HG02759 (cell line): ENCODE measurements around the gene SNRPD2.
"Not testable (repeated sequence)": the region's sequence is repeated elsewhere in the genome, so short reads cannot be mapped to it uniquely, and the experiment has no call there.

Source experiments
- ATAC-seq: cut with Tn5 transposase; IDR thresholded peaks from one replicate; pipeline ENCODE4 v1.9.1; 2021; ENCODE audit warnings: mild to moderate bottlenecking, moderate library complexity; ENCODE audit not compliant: unreplicated experiment

The SNRPD2 gene

DNA sequence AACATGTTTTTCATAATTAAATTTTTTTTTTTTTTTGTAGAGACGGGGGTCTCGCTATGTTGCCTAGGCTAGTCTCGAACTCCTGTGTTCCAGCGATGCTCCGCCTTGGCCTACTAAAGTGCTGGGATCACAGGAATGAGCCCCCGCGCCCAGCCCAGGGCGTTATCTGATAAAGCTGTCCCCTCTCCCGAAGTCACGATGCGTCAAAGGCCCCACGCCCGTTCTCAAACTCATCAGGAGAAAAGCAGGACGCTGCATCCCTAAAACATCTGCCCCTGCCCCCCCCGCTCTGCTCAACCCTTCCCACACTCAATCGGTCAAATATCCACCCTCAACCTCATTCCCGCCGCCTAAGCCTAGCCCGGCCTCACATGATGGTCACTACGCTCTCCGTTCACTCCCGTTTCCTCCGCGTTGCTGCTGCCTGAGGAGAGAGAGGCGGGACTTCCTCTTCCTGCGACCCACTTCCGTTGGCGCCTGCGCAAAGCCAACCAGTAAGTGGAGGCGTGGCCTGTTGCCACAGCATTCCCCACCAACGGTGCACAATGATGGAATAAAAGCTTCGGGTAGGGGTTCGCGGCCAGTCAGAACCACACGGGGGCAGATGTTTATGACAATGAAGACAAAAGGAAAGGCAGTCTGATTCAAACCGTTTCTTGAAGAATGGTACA, at the start of gene SNRPD2:
Gene SNRPD2, minus strand, starts transcription at position 438 of the 671 bp plus-strand sequence. Its CDS starts 65 bp downstream, at position 373.
- ATAC-seq, result peak; percentile 57

GRCh38 chr19:45739498-45740439, 48.0 kb upstream of the SNRPD2 start:
- no peak for ATAC-seq

- ATAC-seq, result no peak
These were observed 41.5 kb upstream of the SNRPD2 start, which contains the start of gene MEIOSIN for GRCh38 chr19:45733160-45733810. MEIOSIN (plus strand) TSS chr19:45733439; CDS start chr19:45735377, 1,938 bp downstream.

- peak; percentile 95 for ATAC-seq
These were observed 38.9 kb upstream of the SNRPD2 start, which contains the start of gene FBXO46 for GRCh38 chr19:45730368-45731288. FBXO46 (minus strand) TSS chr19:45730896; CDS start chr19:45713495, 17,401 bp downstream.

GRCh38 chr19:45729800-45730290, 38.1 kb upstream of the SNRPD2 start:
- no peak for ATAC-seq

- not testable (repeated sequence) for ATAC-seq
These were observed 36.9 kb upstream of the SNRPD2 start for GRCh38 chr19:45728683-45729082.

- not testable (repeated sequence) for ATAC-seq
These were observed 28.3 kb upstream of the SNRPD2 start for GRCh38 chr19:45720065-45720464.

- no peak for ATAC-seq
These were observed 26.4 kb upstream of the SNRPD2 start for GRCh38 chr19:45717983-45718650.

GRCh38 chr19:45717131-45717982, 25.6 kb upstream of the SNRPD2 start:
- peak; percentile 94 for ATAC-seq

DNA sequence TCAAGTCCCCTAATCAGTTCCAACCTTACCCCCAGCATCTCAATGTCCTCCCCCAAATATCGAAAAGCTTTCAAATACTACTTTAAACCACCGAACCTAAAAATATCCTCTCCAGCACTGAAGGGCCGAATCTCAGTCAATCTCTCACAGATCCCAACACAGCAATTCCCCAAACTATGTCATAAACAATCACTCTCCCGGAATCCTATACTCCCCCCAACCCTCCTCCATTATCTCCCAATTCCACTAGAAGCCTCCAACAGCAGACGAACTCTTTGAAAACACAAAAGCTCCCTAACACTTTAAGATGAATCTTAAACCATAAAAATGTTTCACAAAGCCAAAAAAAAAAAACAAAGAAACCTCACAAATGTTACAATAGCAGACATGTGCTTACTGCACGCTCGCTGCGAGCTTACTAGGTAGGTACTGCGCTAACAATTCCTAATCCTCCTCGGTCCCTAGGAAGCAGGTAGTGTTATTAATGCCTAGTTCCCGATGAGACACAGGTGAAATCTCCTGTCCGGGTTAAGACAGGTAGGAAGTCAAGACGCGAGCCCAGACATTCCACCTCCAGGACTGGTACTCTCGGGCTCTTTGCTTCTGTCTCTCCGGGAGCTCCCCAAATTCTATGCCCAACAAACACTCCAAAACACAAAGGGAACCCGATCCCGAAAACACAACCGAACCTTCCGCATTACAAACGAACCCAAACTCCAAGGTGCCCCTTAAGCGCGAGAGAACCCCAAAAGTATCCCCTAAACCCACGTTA, 24.8 kb upstream of the SNRPD2 start:
- ATAC-seq, result no peak

GRCh38 chr19:45715139-45715538, 23.4 kb upstream of the SNRPD2 start:
- ATAC-seq, result no peak

DNA sequence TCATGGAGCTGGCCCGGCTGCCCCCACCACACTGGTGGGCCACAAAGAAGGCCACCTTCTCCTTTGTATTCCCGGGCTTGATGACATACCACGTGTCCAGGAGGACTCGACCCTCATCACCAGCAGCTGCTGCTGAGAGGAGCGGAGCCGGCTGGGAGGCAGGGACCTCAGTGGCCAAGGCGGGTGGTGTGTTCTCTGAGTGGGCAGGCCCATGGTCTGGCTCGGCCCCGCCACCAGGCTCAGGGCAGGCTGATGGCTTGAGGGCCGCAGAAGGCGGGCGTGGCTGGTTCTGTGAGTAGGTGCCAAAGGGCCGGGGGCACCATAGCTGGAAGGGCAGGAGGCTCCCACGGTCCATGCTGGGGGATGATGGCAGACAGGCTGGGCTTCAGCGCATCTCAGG, 21.4 kb upstream of the SNRPD2 start:
- ATAC-seq, result no peak

DNA sequence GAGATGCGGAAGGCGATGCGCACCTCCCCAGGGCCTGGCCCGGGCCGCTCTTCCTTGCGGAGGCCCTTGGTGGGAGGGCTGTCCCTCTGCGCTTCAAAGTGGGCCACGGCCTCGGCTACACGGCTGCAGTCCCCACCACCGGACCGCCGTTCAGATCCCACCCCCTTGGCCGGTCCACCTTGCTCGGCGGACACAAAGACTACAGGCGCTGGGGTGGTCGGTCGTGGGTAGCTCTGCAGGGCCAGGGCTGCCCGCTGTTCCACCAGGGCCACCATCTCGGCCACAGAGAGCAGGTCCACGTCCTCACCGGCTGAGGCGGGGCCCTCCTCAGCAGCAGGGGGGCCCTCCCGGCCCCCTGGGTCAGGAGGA, 20.9 kb upstream of the SNRPD2 start:
- no peak for ATAC-seq

GRCh38 chr19:45711851-45712698, 20.3 kb upstream of the SNRPD2 start:
- ATAC-seq, result no peak

DNA sequence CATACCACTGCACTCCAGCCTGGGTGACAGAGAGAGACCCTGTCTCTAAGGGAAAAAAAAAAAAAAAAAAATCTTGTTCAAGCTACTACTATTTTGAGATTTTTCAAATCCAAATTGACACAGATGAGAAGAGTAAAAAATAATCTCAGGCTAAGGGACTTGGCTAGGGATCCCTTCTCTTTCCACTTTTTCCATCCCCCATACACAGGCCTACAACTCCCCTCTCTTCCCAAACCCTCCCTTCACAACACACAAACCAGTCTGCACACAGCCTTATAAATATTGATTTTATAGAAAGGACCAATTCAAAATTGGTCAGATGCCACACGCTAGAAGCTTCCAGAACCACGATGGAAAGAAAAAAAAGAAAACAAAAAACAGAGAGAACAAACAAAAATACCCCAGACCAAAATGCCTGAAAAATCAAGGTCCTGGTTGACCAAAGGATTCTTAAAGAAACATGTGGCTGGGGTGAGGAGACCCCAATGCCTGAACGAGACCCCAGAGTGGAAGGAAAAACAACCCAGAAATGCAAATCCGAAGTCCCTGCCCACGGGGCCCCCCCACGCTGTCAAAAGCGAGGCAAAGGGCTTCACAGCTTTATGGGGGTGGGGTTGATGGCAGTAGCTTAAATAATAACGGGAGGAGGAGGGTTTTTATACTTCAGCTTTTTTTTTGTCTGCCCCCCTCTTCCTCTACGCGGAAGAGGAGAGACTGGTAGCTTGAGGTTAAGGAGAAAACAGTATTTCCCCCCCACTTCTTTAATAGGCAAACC, 18.8 kb upstream of the SNRPD2 start:
- ATAC-seq, result no peak
